Measurements from ENCODE around the gene ARL1. TPM values are rescaled to one million over a fixed set of nuclear protein-coding genes. Genes with fewer than 3 reads are reported as not detected.

ARL1 gene
- total RNA-seq, result 49.2 and 56.2 TPM in 2 replicates

DNA sequence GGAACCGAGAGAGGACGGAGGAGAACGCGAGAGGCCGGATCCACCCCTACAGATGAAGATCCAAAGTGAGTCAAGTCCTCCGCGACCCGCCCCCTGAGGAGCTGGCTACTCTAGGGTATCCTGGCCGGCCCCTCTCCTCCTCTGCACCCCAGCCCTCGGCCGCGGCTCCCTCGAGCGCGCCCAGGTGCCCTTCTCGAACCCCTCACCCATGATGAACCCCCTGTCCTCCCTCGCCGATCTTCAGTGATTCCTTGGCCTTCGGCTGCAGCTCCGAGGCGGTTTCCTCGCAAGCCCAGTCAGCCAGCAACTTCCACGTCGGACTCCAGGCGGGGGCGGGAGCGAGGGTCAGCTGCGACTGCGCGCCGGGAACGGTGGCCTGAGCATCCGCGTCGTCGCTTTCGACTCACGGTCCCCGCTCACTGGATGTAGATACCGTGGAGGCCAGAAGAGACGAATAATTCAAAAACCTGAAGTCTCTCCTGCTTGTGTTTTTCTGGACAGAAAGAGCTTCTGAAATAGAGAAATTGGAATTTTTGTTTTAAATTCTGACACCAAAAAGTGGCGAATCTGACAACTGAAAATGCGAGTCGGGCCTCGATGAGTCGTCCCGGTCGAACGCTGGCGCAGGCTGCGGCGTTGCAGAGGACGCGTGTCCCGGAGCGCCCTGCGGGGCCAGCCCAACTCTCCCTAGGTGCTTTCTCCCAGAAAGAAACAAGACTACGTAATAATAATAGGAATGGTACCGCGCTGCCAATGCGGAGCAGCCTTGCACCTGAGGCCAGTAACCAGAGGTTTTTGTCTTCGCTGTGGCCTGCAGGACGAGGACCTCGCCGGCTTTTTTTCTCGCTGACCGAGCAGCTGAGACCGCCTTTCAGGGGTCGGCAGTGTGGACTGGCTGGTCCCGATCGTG lies at the start of gene ARL1:
Gene ARL1, minus strand, starts transcription at position 337 of the 910 bp plus-strand sequence. Its CDS starts 127 bp downstream, at position 210.
- TF ChIP-seq, protein P1, sequence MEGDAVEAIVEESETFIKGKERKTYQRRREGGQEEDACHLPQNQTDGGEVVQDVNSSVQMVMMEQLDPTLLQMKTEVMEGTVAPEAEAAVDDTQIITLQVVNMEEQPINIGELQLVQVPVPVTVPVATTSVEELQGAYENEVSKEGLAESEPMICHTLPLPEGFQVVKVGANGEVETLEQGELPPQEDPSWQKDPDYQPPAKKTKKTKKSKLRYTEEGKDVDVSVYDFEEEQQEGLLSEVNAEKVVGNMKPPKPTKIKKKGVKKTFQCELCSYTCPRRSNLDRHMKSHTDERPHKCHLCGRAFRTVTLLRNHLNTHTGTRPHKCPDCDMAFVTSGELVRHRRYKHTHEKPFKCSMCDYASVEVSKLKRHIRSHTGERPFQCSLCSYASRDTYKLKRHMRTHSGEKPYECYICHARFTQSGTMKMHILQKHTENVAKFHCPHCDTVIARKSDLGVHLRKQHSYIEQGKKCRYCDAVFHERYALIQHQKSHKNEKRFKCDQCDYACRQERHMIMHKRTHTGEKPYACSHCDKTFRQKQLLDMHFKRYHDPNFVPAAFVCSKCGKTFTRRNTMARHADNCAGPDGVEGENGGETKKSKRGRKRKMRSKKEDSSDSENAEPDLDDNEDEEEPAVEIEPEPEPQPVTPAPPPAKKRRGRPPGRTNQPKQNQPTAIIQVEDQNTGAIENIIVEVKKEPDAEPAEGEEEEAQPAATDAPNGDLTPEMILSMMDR (IDR thresholded peaks at IDR 0.05; ENCODE audit: insufficient read depth, low read length, poor library complexity, severe bottlenecking), result no peak
- no peak for DNase-seq (ENCODE audit: low read depth)
- H3K36me3 ChIP-seq (ENCODE audit: control insufficient read depth, insufficient read depth, low read length), result no peaks in the 10 kb centered on the region
- no peaks in the 10 kb centered on the region for H3K27me3 ChIP-seq (ENCODE audit: control insufficient read depth, insufficient read depth, low read length)
- peak within 1 kb of the TSS; percentile 58 for H3K4me3 ChIP-seq (ENCODE audit: low read depth, low read length)

DNA sequence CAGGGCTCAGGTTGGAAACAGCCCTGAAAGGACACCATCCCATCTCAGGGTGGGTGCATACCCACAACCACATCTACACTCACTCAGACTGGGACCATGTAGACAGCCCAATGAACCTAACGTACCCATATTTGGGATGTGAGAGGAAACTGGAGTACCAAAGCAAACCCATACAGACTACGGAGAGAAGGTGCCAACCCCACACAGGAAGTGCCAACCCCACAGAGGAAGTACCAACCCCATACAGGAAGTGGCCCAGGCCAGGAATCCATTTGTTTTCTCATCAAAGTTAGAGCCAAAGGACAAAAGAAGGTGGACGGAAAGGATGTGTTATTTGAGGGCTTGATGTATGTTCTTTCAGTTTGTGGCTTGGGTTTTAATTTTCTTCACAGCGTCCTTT lies 48.1 kb upstream of the ARL1 start:
- no peak for DNase-seq (ENCODE audit: low read depth)
- H3K4me3 ChIP-seq (ENCODE audit: low read depth, low read length), result no peak overlapping the region
- no peaks in the 10 kb centered on the region for H3K36me3 ChIP-seq (ENCODE audit: control insufficient read depth, insufficient read depth, low read length)
- no peaks in the 10 kb centered on the region for H3K27me3 ChIP-seq (ENCODE audit: control insufficient read depth, insufficient read depth, low read length)
- TF ChIP-seq, protein P1 (IDR thresholded peaks at IDR 0.05; ENCODE audit: insufficient read depth, low read length, poor library complexity, severe bottlenecking), result no peak

DNA sequence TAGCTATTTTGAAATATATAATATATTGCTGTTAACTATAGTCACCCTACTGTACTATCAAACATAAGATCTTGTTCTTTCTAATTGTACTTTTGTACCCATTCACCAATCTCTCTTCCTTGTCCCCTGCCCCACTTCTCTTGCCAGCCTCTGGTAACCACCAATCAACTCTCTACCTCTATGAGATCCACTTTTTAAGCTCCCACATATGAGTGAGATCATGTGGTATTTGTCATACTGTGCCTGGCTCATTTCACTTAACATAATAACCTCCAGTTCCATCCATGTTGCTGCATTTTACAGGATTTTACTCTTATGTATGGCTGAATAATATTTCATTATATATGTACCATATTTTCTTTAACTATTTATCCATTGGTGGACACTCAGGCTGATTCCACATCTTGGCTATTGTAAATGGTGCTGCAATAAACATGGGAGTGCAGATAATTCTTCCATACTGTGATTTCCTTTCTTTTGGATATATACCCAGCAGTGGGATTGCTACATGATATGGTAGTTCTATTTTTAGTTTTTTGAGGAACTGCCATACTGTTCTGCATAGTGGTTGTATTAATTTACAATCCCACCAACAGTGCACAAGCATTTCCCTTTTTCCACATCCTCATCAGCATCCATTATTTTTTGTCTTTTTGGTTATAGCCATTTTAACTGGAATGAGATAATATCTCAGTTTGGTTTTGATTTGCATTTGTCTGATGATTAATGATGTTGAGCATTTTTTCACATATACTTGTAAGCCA lies 34.1 kb upstream of the ARL1 start:
- no peak overlapping the region for H3K4me3 ChIP-seq (ENCODE audit: low read depth, low read length)
- TF ChIP-seq, protein P1 (IDR thresholded peaks at IDR 0.05; ENCODE audit: insufficient read depth, low read length, poor library complexity, severe bottlenecking), result no peak
- H3K27me3 ChIP-seq (ENCODE audit: control insufficient read depth, insufficient read depth, low read length), result no peaks in the 10 kb centered on the region
- no peaks in the 10 kb centered on the region for H3K36me3 ChIP-seq (ENCODE audit: control insufficient read depth, insufficient read depth, low read length)
- DNase-seq (ENCODE audit: low read depth), result no peak

DNA sequence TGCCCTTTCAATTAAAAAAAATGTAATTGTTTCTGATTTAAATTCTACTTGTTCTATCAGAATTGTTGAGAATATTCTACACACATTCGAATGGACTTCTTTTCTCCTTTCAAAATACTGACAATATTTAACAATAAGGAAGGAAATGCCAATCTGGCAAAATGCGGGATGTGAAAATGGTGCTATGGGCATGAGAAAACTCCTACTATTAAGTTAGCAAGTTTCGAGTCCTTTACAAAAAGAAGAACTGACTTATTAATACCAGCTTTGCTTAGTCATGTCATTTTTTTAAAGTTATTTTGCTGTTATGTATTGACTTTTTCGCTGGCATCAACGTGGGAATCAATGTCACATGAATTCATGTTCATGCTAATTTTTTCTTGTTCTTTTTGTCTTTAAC lies 31.7 kb upstream of the ARL1 start:
- DNase-seq (ENCODE audit: low read depth), result no peak
- Histone ChIP-seq H3K36me3 (ENCODE audit: control insufficient read depth, insufficient read depth, low read length) (no peaks in the 10 kb centered on the region), H3K4me3 (ENCODE audit: low read depth, low read length) (no peak overlapping the region), H3K27me3 (ENCODE audit: control insufficient read depth, insufficient read depth, low read length) (no peaks in the 10 kb centered on the region)
- TF ChIP-seq, protein P1 (IDR thresholded peaks at IDR 0.05; ENCODE audit: insufficient read depth, low read length, poor library complexity, severe bottlenecking), result no peak

DNA sequence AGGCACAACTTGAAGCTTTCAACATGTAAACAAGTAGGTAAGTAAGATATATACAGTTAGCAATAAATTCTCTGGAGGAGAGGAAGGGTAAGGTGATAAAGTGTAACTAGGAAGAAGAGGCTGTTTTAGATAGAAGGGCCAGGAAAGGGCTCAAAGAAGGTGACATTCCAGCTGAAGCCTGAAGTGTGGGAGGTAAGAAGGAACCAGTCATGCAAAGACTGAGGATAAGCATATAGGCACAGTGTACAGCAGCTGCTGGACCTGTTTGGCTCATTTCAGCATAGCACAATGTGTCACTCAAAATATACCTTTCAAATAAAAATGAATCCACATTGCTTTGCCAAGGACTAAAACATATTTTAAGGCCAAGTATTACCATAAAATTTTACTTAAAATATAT lies 28.6 kb upstream of the ARL1 start:
- no peak overlapping the region for H3K4me3 ChIP-seq (ENCODE audit: low read depth, low read length)
- TF ChIP-seq, protein P1 (IDR thresholded peaks at IDR 0.05; ENCODE audit: insufficient read depth, low read length, poor library complexity, severe bottlenecking), result no peak

More for the DNA sequence above, 28.6 kb upstream of the ARL1 start:
- no peaks in the 10 kb centered on the region for H3K27me3 ChIP-seq (ENCODE audit: control insufficient read depth, insufficient read depth, low read length)
- DNase-seq (ENCODE audit: low read depth), result no peak
- no peaks in the 10 kb centered on the region for H3K36me3 ChIP-seq (ENCODE audit: control insufficient read depth, insufficient read depth, low read length)

Data from kidney epithelial cell (primary cell).